SK-N-MC (cell line): Measurements from ENCODE around the gene LOXHD1.

Experiments
- EZH2 ChIP-seq: fragments of 200-600 bp; sonication (generic); IDR thresholded peaks from one replicate; pipeline ENCODE4 v1.6.1; 2017; ENCODE audit warnings: antibody characterized with exemption
- FOXP2 ChIP-seq: optimal IDR thresholded peaks from 2 replicates; pipeline ENCODE3; 2011; ENCODE audit warnings: mild to moderate bottlenecking, moderate library complexity; ENCODE audit not compliant: insufficient read depth; ENCODE audit errors: extremely low read length, control extremely low read depth
- POLR2AphosphoS5 ChIP-seq: IDR thresholded peaks from 2 replicates; pipeline ENCODE4 v1.6.1; 2012; ENCODE audit warnings: mild to moderate bottlenecking, low read depth, low read length, borderline replicate concordance

DNA sequence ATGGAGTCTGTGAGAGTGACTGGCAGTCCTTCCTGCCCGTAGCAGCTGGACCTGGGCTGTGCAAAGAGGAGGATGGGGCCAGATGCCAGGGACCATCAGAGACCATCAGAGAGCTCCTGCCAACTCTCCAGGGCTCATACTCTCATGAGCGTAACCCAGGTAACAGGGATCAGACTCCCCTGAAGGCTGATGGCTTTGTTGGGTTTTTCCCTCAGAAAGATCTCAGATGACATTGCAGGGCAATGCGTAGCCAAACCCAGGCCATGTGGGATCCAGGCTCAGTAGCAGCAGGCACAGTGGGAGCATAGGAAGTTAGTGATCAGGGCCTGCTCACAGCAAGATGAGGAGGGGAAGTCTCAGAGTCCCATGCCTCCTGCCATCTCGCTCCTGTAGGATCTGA, 218.0 kb downstream of the LOXHD1 start:
- TF ChIP-seq EZH2 (no peak), POLR2AphosphoS5 (no peak), FOXP2 (no peak)
